HEK293T (cell line): ENCODE measurements around the gene EBF3.

Experiments
- CTCF ChIA-PET: fragments of 350-600 bp; formaldehyde crosslinking; extraction: SDS; loops from one replicate; lab custom pipeline; 2021; ENCODE audit warnings: antibody characterized with exemption, inconsistent platforms; lab: Yijun Ruan, JAX
- POLR2A ChIA-PET: fragments of 350-600 bp; formaldehyde crosslinking; extraction: SDS; loops from one replicate; lab custom pipeline; 2020; ENCODE audit warnings: antibody characterized with exemption, inconsistent platforms; lab: Yijun Ruan, JAX
- DNase-seq: peaks from one replicate; pipeline ENCODE4 v3.0.0; 2012; ENCODE audit warnings: mixed read lengths; ENCODE audit errors: extremely low spot score
- ARNT ChIP-seq: fragments of 450-650 bp; IDR thresholded peaks from 2 replicates; pipeline ENCODE4 v1.6.1; 2017; ENCODE audit warnings: mild to moderate bottlenecking
- BHLHE40 ChIP-seq: fragments of 450-650 bp; IDR thresholded peaks from 2 replicates; pipeline ENCODE4 v1.6.1; 2016; ENCODE audit warnings: mild to moderate bottlenecking, moderate library complexity, borderline replicate concordance
- CTBP1 ChIP-seq: fragments of 450-650 bp; IDR thresholded peaks from 2 replicates; pipeline ENCODE4 v1.6.1; 2016; ENCODE audit warnings: borderline replicate concordance
- ELF4 ChIP-seq: fragments of 450-650 bp; IDR thresholded peaks from 2 replicates; pipeline ENCODE4 v1.6.1; 2017; ENCODE audit warnings: antibody characterized with exemption
- FOXA1 ChIP-seq: fragments of 450-650 bp; IDR thresholded peaks from 2 replicates; pipeline ENCODE4 v1.6.1; 2016; ENCODE audit warnings: mild to moderate bottlenecking
- FOXK2 ChIP-seq: fragments of 450-650 bp; IDR thresholded peaks from 2 replicates; pipeline ENCODE4 v1.6.1; 2016; ENCODE audit warnings: mild to moderate bottlenecking
- FOXM1 ChIP-seq: fragments of 450-650 bp; IDR thresholded peaks from 2 replicates; pipeline ENCODE4 v1.6.1; 2017; ENCODE audit warnings: mild to moderate bottlenecking, borderline replicate concordance
- HDGF ChIP-seq: fragments of 450-650 bp; IDR thresholded peaks from 2 replicates; pipeline ENCODE4 v1.6.1; 2017; ENCODE audit warnings: antibody characterized with exemption, borderline replicate concordance
- L3MBTL2 ChIP-seq: fragments of 450-650 bp; conservative IDR thresholded peaks from 2 replicates; pipeline ENCODE4 v1.6.1; 2016; ENCODE audit warnings: mild to moderate bottlenecking
- LEF1 ChIP-seq: fragments of 450-650 bp; IDR thresholded peaks from 2 replicates; pipeline ENCODE4 v1.6.1; 2017; ENCODE audit warnings: mild to moderate bottlenecking, borderline replicate concordance
- NFRKB ChIP-seq: fragments of 450-650 bp; IDR thresholded peaks from 2 replicates; pipeline ENCODE4 v1.6.1; 2016; ENCODE audit warnings: mild to moderate bottlenecking, moderate library complexity
- SP1 ChIP-seq: fragments of 450-650 bp; IDR thresholded peaks from 2 replicates; pipeline ENCODE4 v1.6.1; 2017
- SUZ12 ChIP-seq: fragments of 450-650 bp; IDR thresholded peaks from 2 replicates; pipeline ENCODE4 v1.6.1; 2016; ENCODE audit warnings: mild to moderate bottlenecking
- TARDBP ChIP-seq: fragments of 450-650 bp; IDR thresholded peaks from 2 replicates; pipeline ENCODE4 v1.6.1; 2016
- ZNF384 ChIP-seq: fragments of 450-650 bp; IDR thresholded peaks from 2 replicates; pipeline ENCODE4 v1.6.1; 2016
- TF ChIP-seq, protein P1 (sequence below): fragments of 450-650 bp; IDR thresholded peaks from 2 replicates; pipeline ENCODE4 v1.6.1; 2016

EBF3 gene

DNA sequence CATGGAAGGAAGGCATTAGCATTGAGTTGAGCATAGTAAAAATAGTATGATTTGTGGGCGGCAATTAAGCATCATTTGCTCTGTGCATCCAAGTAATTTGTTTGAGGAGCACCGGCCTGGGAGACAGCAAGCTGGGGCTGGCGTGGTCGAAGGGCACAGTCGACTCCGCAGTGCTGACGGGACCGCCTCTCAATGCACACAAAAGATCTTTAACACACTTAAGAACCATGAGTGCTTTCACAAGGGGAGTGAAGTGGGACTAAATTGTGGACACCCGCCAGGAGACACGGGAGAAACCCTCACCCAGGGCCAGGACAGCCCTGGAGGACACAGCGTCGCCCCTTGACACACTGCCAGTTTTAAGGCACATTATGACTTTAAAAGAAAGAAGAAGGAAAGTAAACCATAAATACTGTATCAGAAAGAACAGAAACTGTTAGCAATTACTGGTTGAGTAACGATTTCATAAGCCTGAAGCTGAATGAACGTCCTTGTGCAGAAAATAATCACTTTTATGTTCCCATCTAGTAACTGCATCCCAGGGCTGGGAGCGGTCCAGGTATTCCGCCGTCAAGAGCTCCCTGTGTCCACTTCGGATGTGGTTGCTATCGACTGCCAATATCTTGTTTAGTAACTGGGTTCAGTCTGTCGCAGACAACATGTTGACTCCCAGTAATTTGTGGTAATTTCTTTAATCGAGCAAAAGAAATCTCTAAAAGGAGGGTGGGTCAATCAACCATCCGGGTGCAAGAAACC is 102.1 kb downstream of the EBF3 start:
- no peak for DNase-seq
- ChIA-PET CTCF (no interaction called here), POLR2A (no interaction called here)
- no peak for TF ChIP-seq LEF1
- no peak for TF ChIP-seq BHLHE40
- TF ChIP-seq, protein P1, sequence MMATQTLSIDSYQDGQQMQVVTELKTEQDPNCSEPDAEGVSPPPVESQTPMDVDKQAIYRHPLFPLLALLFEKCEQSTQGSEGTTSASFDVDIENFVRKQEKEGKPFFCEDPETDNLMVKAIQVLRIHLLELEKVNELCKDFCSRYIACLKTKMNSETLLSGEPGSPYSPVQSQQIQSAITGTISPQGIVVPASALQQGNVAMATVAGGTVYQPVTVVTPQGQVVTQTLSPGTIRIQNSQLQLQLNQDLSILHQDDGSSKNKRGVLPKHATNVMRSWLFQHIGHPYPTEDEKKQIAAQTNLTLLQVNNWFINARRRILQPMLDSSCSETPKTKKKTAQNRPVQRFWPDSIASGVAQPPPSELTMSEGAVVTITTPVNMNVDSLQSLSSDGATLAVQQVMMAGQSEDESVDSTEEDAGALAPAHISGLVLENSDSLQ: no peak
- TF ChIP-seq CTBP1: no peak
- TF ChIP-seq SUZ12: no peak
- TF ChIP-seq TARDBP: no peak
- no peak for TF ChIP-seq NFRKB
- no peak for TF ChIP-seq ARNT
- no peak for TF ChIP-seq HDGF
- TF ChIP-seq FOXK2: no peak
- TF ChIP-seq L3MBTL2: no peak
- TF ChIP-seq SP1: no peak
- TF ChIP-seq ZNF384: no peak
- TF ChIP-seq FOXM1: no peak
- TF ChIP-seq FOXA1: no peak
- no peak for TF ChIP-seq ELF4

DNA sequence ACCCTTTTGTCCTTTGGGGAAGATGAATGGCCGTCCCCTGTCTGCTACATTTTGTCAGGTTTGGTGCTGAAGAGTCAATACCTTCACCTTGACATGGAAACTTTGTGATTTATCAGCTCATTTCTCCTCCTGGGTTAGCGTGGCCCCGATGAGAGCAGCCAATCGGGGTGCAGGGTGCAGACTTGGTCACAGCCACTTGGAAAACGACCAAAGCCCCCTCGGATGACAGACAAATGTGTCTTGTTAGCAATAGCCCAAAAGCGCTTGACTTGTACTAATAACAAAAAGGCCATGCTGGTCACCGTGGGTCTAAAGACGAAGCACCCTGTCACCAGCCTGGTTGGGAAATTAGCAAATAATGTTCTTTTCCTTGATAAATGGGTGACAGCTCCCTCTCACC is 103.7 kb downstream of the EBF3 start:
- DNase-seq: no peak
- TF ChIP-seq ARNT (no peak), LEF1 (no peak), ZNF384 (no peak), CTBP1 (no peak)
- TF ChIP-seq, protein P1: no peak
- CTCF ChIA-PET: no interaction called here
- POLR2A ChIA-PET: no interaction called here

DNA sequence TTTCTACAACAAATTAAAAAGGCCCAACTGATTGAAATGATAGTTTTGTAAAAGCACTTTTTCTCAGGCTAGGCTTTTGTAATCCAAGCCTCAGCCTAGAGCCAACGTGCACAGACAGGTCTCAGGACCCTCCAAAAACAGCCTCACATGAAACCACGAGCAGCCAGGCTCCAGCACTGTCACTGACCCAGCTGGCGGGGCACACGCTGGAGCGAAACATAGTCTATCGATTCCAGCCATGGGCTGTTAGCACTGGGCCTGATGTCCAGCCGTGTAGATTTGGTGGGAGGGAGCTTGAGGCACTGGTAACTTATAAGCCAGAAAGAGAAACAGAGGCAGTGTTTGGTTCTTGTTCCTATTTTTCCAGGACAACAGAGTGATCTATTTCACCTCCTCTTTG is 104.5 kb downstream of the EBF3 start:
- POLR2A ChIA-PET: no interaction called here
- no peak for TF ChIP-seq FOXK2
- TF ChIP-seq HDGF: no peak
- TF ChIP-seq CTBP1: no peak
- TF ChIP-seq L3MBTL2: no peak
- TF ChIP-seq TARDBP: no peak
- no peak for TF ChIP-seq ELF4
- TF ChIP-seq ARNT: no peak
- TF ChIP-seq SP1: no peak
- no peak for TF ChIP-seq SUZ12
- TF ChIP-seq, protein P1: no peak
- TF ChIP-seq FOXA1: no peak
- no peak for TF ChIP-seq ZNF384
- DNase-seq: no peak
- CTCF ChIA-PET: no interaction called here

DNA sequence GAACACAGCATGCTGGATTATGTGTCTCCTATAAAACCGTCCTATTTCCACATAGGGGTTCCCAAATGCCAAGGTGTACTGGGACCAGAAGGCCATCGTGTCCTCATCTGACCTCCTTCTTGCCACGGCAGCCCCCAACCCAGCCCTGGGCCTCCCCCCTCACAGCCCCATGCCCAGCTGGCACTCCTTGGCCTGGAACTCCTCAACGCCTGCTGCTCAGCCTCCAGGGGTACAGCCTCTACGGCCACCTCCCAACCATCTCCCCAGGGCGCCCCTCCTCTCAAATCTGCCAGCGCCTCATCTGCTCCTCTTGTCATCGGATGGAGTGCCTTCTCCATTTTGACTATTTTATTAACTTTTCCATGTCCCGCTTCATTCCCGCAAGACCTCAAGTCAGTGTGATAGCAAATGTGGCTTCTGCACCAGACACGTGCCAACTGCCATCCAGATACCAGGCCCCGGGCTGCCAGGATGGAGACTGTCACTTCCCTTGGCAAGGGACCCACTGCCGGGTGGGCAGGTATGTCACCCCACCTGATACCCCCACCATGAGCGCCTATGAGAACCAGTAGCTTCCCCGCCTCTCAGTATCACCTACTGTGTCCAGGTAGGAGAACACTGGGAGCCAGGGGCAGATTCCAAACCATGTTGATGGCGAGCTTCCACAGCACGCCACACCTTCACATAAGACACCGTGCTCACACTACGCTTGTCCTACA is 106.7 kb downstream of the EBF3 start:
- ChIA-PET POLR2A (no interaction called here), CTCF (no interaction called here)
- DNase-seq: no peak
- TF ChIP-seq CTBP1 (no peak), FOXK2 (no peak), TARDBP (no peak), HDGF (no peak), L3MBTL2 (no peak), ARNT (no peak), SUZ12 (no peak), FOXA1 (no peak), LEF1 (no peak), ELF4 (no peak), FOXM1 (no peak), ZNF384 (no peak), NFRKB (no peak), SP1 (no peak), BHLHE40 (no peak)
- TF ChIP-seq, protein P1: no peak

DNA sequence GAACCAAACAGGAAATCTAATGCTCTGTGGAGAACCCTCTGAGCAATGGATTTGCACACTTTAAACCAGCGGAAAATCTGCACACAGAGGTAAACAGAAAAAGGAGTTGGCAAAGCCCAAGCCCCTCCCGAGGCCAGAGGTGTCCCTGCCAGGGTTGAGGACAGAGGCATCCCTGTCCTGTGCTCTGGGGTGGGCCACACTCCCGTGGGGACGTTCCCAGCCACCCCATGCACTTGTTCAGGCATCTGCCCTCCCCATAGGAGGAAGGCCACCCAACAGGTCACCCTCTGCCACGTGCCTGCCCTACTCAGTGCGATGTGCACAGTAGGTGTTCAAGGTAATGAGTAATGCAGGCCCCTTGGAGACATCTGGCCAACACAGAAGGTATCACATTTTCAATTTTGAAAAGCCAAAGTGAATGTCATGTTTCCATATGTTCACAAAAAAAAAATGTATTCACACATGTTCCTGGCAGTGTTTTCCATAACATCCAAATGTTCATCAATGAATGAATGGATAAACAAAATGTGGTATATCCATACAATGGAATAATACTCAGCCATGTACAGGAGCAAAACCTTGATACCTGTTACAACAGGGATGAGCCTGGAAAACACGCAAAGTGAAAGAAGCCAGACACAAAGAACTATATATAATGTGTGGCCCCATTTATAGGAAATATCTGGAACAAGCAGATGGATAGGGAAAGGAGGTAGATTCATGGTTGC is 108.1 kb downstream of the EBF3 start:
- ChIA-PET POLR2A (no interaction called here), CTCF (no interaction called here)
- DNase-seq: no peak
- TF ChIP-seq BHLHE40 (no peak), SUZ12 (no peak), ELF4 (no peak), NFRKB (no peak)
- TF ChIP-seq, protein P1: no peak
